HL-60/S4 treated with phorbol 12-myristate 13-acetate at 8.2 ng/mL for 4 days and 3 days (cell line): ENCODE results near the gene EEFSEC.
"Not testable (repeated sequence)": the region's sequence is repeated elsewhere in the genome, so short reads cannot be mapped to it uniquely, and the experiment has no call there.

Source experiments
- in situ Hi-C: fragments of 300-500 bp; cut with MboI; formaldehyde crosslinking; loops from 2 replicates; pipeline ENCODE4 v1.15.0; 2022; ENCODE audit warnings: low sequenced_read_pairs

Gene EEFSEC

GRCh38 chr3:128152419-128153155 lies 694 bp upstream of the EEFSEC start:
- in situ Hi-C loops: no loop called here

GRCh38 chr3:128154354-128154753 lies 1.1 kb downstream of the EEFSEC start:
- in situ Hi-C loops: not testable (repeated sequence)

GRCh38 chr3:128155616-128156360 lies 2.5 kb downstream of the EEFSEC start:
- in situ Hi-C loops: no loop called here

GRCh38 chr3:128160661-128161060 lies 7.4 kb downstream of the EEFSEC start:
- in situ Hi-C loops: no loop called here

- in situ Hi-C loops: no loop called here
Measured at GRCh38 chr3:128163432-128163831, 10.2 kb downstream of the EEFSEC start.

GRCh38 chr3:128166971-128167453 lies 13.7 kb downstream of the EEFSEC start:
- in situ Hi-C loops: no loop called here

- in situ Hi-C loops: no loop called here
Measured at GRCh38 chr3:128167646-128167972, 14.3 kb downstream of the EEFSEC start.

- in situ Hi-C loops: no loop called here
Measured at GRCh38 chr3:128167973-128168674, 14.8 kb downstream of the EEFSEC start.

- in situ Hi-C loops: no loop called here
Measured at GRCh38 chr3:128168836-128169235, 15.6 kb downstream of the EEFSEC start.

GRCh38 chr3:128170866-128171516 lies 17.7 kb downstream of the EEFSEC start:
- in situ Hi-C loops: loop anchor here (10.0 kb wide), 1 partner anchor 414 kb away; no protein-coding TSS in a partner anchor

- in situ Hi-C loops: loop anchor here (10.0 kb wide), 1 partner anchor 412 kb away; no protein-coding TSS in a partner anchor
Measured at GRCh38 chr3:128173200-128173599, 19.9 kb downstream of the EEFSEC start.

- in situ Hi-C loops: loop anchor here (10.0 kb wide), 1 partner anchor 411 kb away; no protein-coding TSS in a partner anchor
Measured at GRCh38 chr3:128173849-128174248, 20.6 kb downstream of the EEFSEC start.

GRCh38 chr3:128174675-128175590 lies 21.7 kb downstream of the EEFSEC start:
- in situ Hi-C loops: loop anchor here (10.0 kb wide), 1 partner anchor 410 kb away; no protein-coding TSS in a partner anchor

GRCh38 chr3:128175768-128176167 lies 22.5 kb downstream of the EEFSEC start:
- in situ Hi-C loops: loop anchor here (10.0 kb wide), 1 partner anchor 409 kb away; no protein-coding TSS in a partner anchor

GRCh38 chr3:128176276-128176833 lies 23.1 kb downstream of the EEFSEC start:
- in situ Hi-C loops: loop anchor here (10.0 kb wide), 1 partner anchor 408 kb away; no protein-coding TSS in a partner anchor

- in situ Hi-C loops: loop anchor here (10.0 kb wide), 1 partner anchor 407 kb away; no protein-coding TSS in a partner anchor
Measured at GRCh38 chr3:128177865-128178264, 24.6 kb downstream of the EEFSEC start.

GRCh38 chr3:128178782-128179483 lies 25.7 kb downstream of the EEFSEC start:
- in situ Hi-C loops: loop anchor here (10.0 kb wide), 1 partner anchor 406 kb away; no protein-coding TSS in a partner anchor

GRCh38 chr3:128179484-128179819 lies 26.2 kb downstream of the EEFSEC start:
- in situ Hi-C loops: loop anchor here (10.0 kb wide), 1 partner anchor 405 kb away; no protein-coding TSS in a partner anchor

- in situ Hi-C loops: no loop called here
Measured at GRCh38 chr3:128180436-128180835, 27.2 kb downstream of the EEFSEC start.
